HepG2 (cell line): ENCODE results near the gene SUPT6H. TPM values are rescaled to one million over a fixed set of nuclear protein-coding genes. Genes with fewer than 3 reads are reported as not detected.

ENCODE experiments used
- ARID2 ChIP-seq: sonication (generic); formaldehyde crosslinking; IDR thresholded peaks from 2 replicates; pipeline ENCODE4 v1.8.1; 2022; ENCODE audit warnings: mild to moderate bottlenecking, missing genetic modification reagents, borderline replicate concordance
- BCL6 ChIP-seq: IDR thresholded peaks from 2 replicates; pipeline ENCODE4 v1.6.1; 2016; ENCODE audit warnings: missing genetic modification reagents, missing compliant biosample characterization
- CREM ChIP-seq, 2 experiments: sonication (generic) in 1 of 2; formaldehyde crosslinking in 1 of 2; IDR thresholded peaks; 2 replicates each; pipeline versions ENCODE4 v1.4.0 to v1.6.1; 2016 to 2020; ENCODE audit warnings: antibody characterized with exemption in 1 of 2, mild to moderate bottlenecking in 1 of 2, missing genetic modification reagents in 1 of 2
- ELF1 ChIP-seq: sonication (generic); formaldehyde crosslinking; IDR thresholded peaks from 2 replicates; pipeline ENCODE4 v1.4.0; 2020; ENCODE audit warnings: missing genetic modification reagents
- GLI4 ChIP-seq: sonication (generic); formaldehyde crosslinking; IDR thresholded peaks from 2 replicates; pipeline ENCODE4 v1.5.1; 2020; ENCODE audit warnings: missing genetic modification reagents, mild to moderate bottlenecking, moderate library complexity, borderline replicate concordance
- ISL2 ChIP-seq: sonication (generic); formaldehyde crosslinking; IDR thresholded peaks from 2 replicates; pipeline ENCODE4 v1.5.0; 2020; ENCODE audit warnings: missing genetic modification reagents
- KAT2B ChIP-seq: fragments of 150-350 bp; IDR thresholded peaks from 2 replicates; pipeline ENCODE4 v1.6.1; 2014; ENCODE audit warnings: low read depth, low read length, borderline replicate concordance
- KLF11 ChIP-seq: IDR thresholded peaks from 2 replicates; pipeline ENCODE4 v1.6.1; 2016; ENCODE audit warnings: missing compliant biosample characterization
- MAFK ChIP-seq, 2 experiments: IDR thresholded peaks in 1 of 2; conservative IDR thresholded peaks in 1 of 2; 2 replicates each; pipeline ENCODE4 v1.6.1; 2011; ENCODE audit warnings: improper control_type of control experiment in 2 of 2, low read length in 2 of 2
- NR2F6 ChIP-seq, 2 experiments: IDR thresholded peaks; 2 replicates each; pipeline ENCODE4 v1.6.1; 2016; ENCODE audit warnings: antibody characterized with exemption in 1 of 2, mild to moderate bottlenecking in 1 of 2
- ONECUT2 ChIP-seq: sonication (generic); formaldehyde crosslinking; IDR thresholded peaks from 2 replicates; pipeline ENCODE4 v1.4.0; 2020; ENCODE audit warnings: missing genetic modification reagents
- POLR2A ChIP-seq, 2 experiments: IDR thresholded peaks; 2 replicates each; pipeline ENCODE4 v1.6.1; 2011; ENCODE audit warnings: low read depth in 2 of 2, low read length in 2 of 2, mild to moderate bottlenecking in 1 of 2, moderate library complexity in 1 of 2; ENCODE audit not compliant: insufficient read depth in 1 of 2
- POLR2AphosphoS2 ChIP-seq: IDR thresholded peaks from 2 replicates; pipeline ENCODE4 v1.6.1; 2011; ENCODE audit warnings: low read depth, low read length, improper control_type of control experiment
- SIN3A ChIP-seq: IDR thresholded peaks from 2 replicates; pipeline ENCODE4 v1.6.1; 2011; ENCODE audit warnings: low read depth, mild to moderate bottlenecking, control low read depth, low read length, borderline replicate concordance
- SSRP1 ChIP-seq: IDR thresholded peaks from 2 replicates; pipeline ENCODE4 v1.6.1; 2016; ENCODE audit warnings: control low read depth
- SUZ12 ChIP-seq: fragments of 150-350 bp; IDR thresholded peaks from 2 replicates; pipeline ENCODE4 v1.6.1; 2014; ENCODE audit warnings: low read depth, low read length
- TRIM24 ChIP-seq: sonication (generic); formaldehyde crosslinking; IDR thresholded peaks from 2 replicates; pipeline ENCODE4 v1.8.0; 2022; ENCODE audit warnings: mild to moderate bottlenecking, missing genetic modification reagents
- ZFP36L1 ChIP-seq: sonication (generic); formaldehyde crosslinking; IDR thresholded peaks from 2 replicates; pipeline ENCODE4 v1.8.0; 2022; ENCODE audit warnings: mild to moderate bottlenecking, missing genetic modification reagents, moderate library complexity
- ZMYM3 ChIP-seq: sonication (generic); formaldehyde crosslinking; IDR thresholded peaks from 2 replicates; pipeline ENCODE4 v1.5.1; 2020; ENCODE audit warnings: mild to moderate bottlenecking, missing genetic modification reagents
- ZNF276 ChIP-seq: sonication (generic); formaldehyde crosslinking; IDR thresholded peaks from 2 replicates; pipeline ENCODE4 v1.4.0; 2020; ENCODE audit warnings: mild to moderate bottlenecking, low read depth, missing genetic modification reagents
- ZNF282 ChIP-seq: fragments of 450-650 bp; IDR thresholded peaks from 2 replicates; pipeline ENCODE4 v1.6.1; 2018; ENCODE audit not compliant: partially characterized antibody
- ZNF317 ChIP-seq: sonication (generic); formaldehyde crosslinking; IDR thresholded peaks from 2 replicates; pipeline ENCODE4 v1.5.0; 2020; ENCODE audit warnings: mild to moderate bottlenecking, missing genetic modification reagents
- ZNF329 ChIP-seq: sonication (generic); formaldehyde crosslinking; IDR thresholded peaks from 2 replicates; pipeline ENCODE4 v1.9.0; 2021; ENCODE audit warnings: low read depth, mild to moderate bottlenecking, missing genetic modification reagents
- ZNF563 ChIP-seq: sonication (generic); formaldehyde crosslinking; IDR thresholded peaks from 2 replicates; pipeline ENCODE4 v1.8.0; 2022; ENCODE audit warnings: mild to moderate bottlenecking, moderate library complexity, missing genetic modification reagents
- ZNF607 ChIP-seq: sonication (generic); formaldehyde crosslinking; IDR thresholded peaks from 2 replicates; pipeline ENCODE4 v1.5.1; 2020; ENCODE audit warnings: missing genetic modification reagents, mild to moderate bottlenecking, borderline replicate concordance
- ZNF703 ChIP-seq: sonication (generic); formaldehyde crosslinking; IDR thresholded peaks from 2 replicates; pipeline ENCODE4 v1.5.1; 2020; ENCODE audit warnings: missing genetic modification reagents, mild to moderate bottlenecking, moderate library complexity, borderline replicate concordance
- ZNF816 ChIP-seq: sonication (generic); formaldehyde crosslinking; IDR thresholded peaks from 2 replicates; pipeline ENCODE4 v1.8.0; 2022; ENCODE audit warnings: missing genetic modification reagents, mild to moderate bottlenecking, borderline replicate concordance
- polyA plus RNA-seq, 8 experiments: library from polyadenylated mRNA; depleted of rRNA in 3 of 8; stranded (reverse) in 7 of 8; unstranded in 1 of 8; fragments of >200 nt; fragmentation: Illumina TruSeq in 4 of 8; extraction: Trizol in 4 of 8; gene quantifications; 2 replicates each; pipeline versions ENCODE4 v1.2.1 to v1.2.3, GENCODE V29; 2011 to 2016; ENCODE audit warnings: low read depth in 4 of 8, missing spikeins in 1 of 8, mixed read lengths in 1 of 8; ENCODE audit not compliant: insufficient read depth in 1 of 8
- total RNA-seq, 5 experiments: library from RNA; depleted of rRNA; stranded (reverse); fragments of >200 nt; fragmentation: Illumina TruSeq; extraction: Trizol; gene quantifications; 2 replicates each; pipeline ENCODE4 v1.2.3, GENCODE V29; 2016; ENCODE audit warnings: low read depth in 1 of 5
- TF ChIP-seq, protein P1 (sequence below): sonication (generic); formaldehyde crosslinking; IDR thresholded peaks from 2 replicates; pipeline ENCODE4 v1.8.1; 2022; ENCODE audit warnings: mild to moderate bottlenecking, missing genetic modification reagents

The SUPT6H gene
- total and polyA plus RNA-seq, 2 of the 13 experiments (the other 11 are each of a cell fraction or from before 2014, with no cell fraction given): 32.7 to 39.9 TPM

DNA sequence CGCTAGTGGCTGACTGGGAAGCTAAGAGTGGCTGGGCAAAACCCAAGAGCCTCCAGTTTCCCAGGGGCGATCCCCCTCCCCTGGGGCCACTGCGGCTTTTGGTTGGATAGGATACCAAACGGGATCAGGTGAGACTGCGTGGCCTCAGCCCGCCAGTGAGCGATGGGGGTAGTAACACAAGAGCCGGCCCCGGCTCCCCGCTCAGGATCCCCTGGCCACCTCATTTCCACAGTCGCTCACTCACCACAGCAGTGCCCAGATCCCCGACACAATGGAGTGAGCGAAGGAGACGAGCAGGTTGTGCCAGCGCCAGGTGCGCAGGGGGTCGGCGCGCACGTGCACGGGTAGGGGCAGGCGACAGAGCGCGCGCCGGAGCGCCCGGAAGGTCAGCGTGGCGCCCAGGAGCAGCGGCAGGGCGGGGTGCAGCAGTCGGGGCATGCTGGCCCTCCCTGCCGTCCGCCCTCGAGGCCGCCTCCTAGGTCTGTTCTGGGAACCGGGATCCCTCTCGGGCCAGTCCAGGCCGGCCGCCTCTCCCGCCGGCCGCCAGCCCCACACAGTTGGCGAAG lies 63.7 kb downstream of the SUPT6H start (continued):
- TF ChIP-seq ZNF276 (CRISPR knock-in tag) (0 out of 2 replicates have a peak, but pooled peaks have one; percentile 80), ARID2 (CRISPR knock-in tag) (0 out of 2 replicates have a peak, but pooled peaks have one; percentile 74), KAT2B (no peak), ZNF607 (CRISPR knock-in tag) (no peak; the same call in 1 of the 2 replicates), MAFK (conservative IDR thresholded peaks at IDR 0.05 in 1 of 2, IDR thresholded peaks at IDR 0.05 in 1 of 2; ENCODE audit: low read length in 2 of 2) (no peak), ZNF317 (CRISPR knock-in tag) (peak; percentile 50; the same call in 1 of the 2 replicates), SSRP1 (CRISPR knock-in tag) (no peak; the same call in 1 of the 2 replicates), ELF1 (no peak), BCL6 (CRISPR knock-in tag) (peak; percentile 8; the same call in 1 of the 2 replicates), ISL2 (CRISPR knock-in tag) (peak; percentile 52; the same call in 1 of the 2 replicates), ONECUT2 (no peak), ZFP36L1 (CRISPR knock-in tag) (peak; percentile 70; the same call in 1 of the 2 replicates), POLR2A (IDR thresholded peaks at IDR 0.05; ENCODE audit: insufficient read depth in 1 of 2, low read depth in 2 of 2, low read length in 2 of 2) (peak; percentile 83 to 89; a peak in 2 of 4 replicates), ZNF816 (no peak; the same call in 1 of the 2 replicates), ZNF329 (CRISPR knock-in tag) (no peak), GLI4 (CRISPR knock-in tag) (peak; percentile 91; the same call in 1 of the 2 replicates), TRIM24 (CRISPR knock-in tag) (no peak), ZMYM3 (CRISPR knock-in tag) (no peak), POLR2AphosphoS2 (no peak; the same call in 1 of the 2 replicates), SIN3A (peak; percentile 61; the same call in 1 of the 2 replicates), ZNF563 (CRISPR knock-in tag) (peak; percentile 95), ZNF282 (no peak), CREM (IDR thresholded peaks at IDR 0.05) (peak; percentile 30; the same call in 1 of the 2 replicates), CREM (CRISPR knock-in tag; IDR thresholded peaks at IDR 0.05) (no peak), ZNF703 (CRISPR knock-in tag) (peak; percentile 62; the same call in 1 of the 2 replicates), NR2F6 (IDR thresholded peaks at IDR 0.05) (no peak), NR2F6 (CRISPR knock-in tag; IDR thresholded peaks at IDR 0.05) (peak; percentile 12; the same call in 1 of the 2 replicates), KLF11 (CRISPR knock-in tag) (no peak), SUZ12 (no peak)
- TF ChIP-seq, protein P1, sequence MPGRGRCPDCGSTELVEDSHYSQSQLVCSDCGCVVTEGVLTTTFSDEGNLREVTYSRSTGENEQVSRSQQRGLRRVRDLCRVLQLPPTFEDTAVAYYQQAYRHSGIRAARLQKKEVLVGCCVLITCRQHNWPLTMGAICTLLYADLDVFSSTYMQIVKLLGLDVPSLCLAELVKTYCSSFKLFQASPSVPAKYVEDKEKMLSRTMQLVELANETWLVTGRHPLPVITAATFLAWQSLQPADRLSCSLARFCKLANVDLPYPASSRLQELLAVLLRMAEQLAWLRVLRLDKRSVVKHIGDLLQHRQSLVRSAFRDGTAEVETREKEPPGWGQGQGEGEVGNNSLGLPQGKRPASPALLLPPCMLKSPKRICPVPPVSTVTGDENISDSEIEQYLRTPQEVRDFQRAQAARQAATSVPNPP (CRISPR knock-in tag): no peak
